Stimulated activated CD4-positive, alpha-beta T cell treated with anti-CD3 and anti-CD28 coated beads, Interleukin-12 subunit alpha, Interleukin-12 subunit beta, amount 100 ng/mL, for 4 hours (primary cell): ENCODE measurements around the gene AKIP1.
A peak's percentile ranks its signal among the peaks of the same experiment; 100 is the strongest.
"Not testable (repeated sequence)": the region's sequence is repeated elsewhere in the genome, so short reads cannot be mapped to it uniquely, and the experiment has no call there.

Source experiments
- DNase-seq: peaks from one replicate; pipeline ENCODE4 v3.0.0-alpha.2; 2020

Gene AKIP1, protein sequence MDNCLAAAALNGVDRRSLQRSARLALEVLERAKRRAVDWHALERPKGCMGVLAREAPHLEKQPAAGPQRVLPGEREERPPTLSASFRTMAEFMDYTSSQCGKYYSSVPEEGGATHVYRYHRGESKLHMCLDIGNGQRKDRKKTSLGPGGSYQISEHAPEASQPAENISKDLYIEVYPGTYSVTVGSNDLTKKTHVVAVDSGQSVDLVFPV

DNA sequence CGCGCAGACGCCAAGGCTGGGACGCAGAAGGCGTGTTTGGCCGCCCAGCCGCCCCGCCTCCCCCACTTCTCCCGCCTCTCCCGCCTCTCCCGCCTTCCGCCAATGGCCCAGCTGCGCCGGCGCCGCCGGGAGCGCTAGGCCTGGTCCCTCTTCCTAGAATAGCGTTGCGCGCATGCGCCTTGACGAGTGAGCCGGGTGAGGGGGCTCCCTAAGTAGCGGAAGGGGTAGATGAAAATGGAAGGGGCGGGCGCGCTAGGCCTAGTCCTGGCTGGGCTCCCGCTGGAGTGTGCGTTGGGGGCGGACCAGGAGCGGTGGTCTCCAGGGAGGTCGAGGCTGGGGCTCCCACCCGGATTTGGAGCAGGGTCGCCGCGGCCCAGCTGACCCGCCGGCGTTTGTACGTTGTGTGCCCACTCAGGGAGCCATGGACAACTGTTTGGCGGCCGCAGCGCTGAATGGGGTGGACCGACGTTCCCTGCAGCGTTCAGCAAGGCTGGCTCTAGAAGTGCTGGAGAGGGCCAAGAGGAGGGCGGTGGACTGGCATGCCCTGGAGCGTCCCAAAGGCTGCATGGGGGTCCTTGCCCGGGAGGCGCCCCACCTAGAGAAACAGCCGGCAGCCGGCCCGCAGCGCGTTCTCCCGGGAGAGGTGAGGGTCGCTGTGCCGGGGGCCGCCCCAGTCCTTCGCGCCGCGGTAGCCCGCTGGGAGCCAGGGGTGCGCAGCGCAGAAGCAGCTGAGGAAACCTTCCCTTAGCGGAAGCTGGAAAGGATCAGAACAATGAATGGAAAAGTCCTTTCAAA lies at the start of gene AKIP1:
AKIP1 (plus strand) TSS at position 161 of the 795 bp plus-strand sequence; CDS start at position 422, 261 bp downstream.
- DNase-seq: peak; percentile 84

DNA sequence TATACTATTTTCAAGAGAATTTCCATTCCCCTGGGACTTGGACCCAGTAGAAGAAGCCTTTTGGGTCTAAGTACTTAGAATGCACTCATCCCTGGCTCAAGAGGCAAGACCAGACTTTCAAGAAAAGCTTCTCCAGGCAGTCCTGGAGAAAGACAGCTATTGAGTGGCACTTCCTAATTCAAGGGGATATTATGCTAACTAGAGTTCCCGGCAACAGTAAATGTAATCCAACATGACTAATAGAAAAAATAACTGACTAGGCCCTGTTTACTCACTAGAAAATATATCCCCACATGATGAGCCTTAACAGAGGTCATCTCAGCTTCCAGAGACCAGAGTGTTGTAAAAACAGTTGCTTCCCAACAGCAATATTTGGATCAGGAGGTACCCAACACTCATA lies 47.2 kb upstream of the AKIP1 start:
- no peak for DNase-seq

DNA sequence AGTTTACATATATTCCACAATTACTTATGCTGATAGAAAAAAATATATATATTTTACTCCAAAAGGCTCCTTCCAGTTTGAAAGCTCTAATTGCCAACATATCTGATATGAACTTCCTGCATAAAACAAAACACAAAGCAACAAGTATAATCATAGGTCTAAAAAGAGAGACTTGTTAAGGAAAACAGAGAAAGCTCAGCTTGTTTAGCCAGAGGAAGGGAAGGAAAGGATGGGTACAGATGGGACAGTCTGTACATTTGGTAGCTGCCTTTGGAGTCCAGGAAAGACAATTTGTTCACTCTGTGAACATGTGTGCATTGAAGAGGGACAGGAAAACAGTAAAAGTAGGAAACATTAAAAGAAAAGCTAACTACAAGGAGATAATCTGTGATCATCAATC lies 45.7 kb upstream of the AKIP1 start:
- no peak for DNase-seq

DNA sequence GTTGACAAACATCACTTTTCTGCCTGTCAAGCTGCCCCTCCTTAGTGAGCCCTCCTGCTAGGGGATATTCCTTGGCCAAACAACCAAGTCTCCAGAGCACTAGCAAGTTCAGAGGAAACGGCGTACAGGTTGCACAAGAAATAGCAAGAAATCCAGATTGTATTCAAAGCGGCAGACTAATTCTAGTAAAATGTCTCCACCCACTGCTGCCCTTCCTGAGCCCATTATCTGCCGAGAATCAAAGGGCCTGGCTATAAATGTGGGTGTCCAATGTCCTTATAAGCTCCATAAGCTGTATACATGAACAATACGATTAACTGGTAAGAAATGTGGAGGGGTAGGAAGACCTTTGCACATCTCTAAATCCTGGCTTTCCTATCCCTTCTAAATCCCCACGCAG lies 44.0 kb upstream of the AKIP1 start:
- DNase-seq: no peak

DNA sequence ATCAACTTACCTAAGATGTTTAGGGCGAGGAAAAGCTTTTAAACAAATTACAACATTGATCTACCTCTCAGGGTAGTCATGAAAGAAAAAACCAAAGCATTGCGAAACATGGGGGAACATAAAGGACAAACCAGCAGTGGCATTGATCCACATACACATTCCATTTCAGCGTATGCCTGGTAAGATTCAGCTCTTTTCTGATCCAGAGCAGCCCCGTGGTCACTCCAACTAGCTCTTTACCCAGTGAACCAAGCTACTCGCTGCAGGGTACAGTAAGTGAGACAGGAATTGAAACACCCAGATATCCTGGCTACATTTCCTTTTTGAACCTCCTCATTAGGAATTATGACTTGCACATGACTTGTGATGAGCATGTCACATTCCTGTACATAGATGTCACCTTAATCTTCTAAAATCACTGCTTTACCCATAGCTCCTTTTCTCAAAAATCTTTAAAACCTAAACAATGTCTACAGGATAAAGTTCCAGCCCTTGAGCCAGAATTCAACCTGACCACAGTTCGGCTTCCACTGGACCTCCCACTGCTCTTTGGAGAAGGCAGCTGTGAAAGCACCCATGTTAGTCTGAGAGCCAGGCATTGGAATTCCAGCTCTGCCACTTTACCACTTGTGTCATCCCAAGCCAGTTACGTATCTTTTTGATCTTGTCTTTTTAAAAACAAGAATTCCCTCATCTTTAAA lies 42.9 kb upstream of the AKIP1 start:
- DNase-seq: no peak

DNA sequence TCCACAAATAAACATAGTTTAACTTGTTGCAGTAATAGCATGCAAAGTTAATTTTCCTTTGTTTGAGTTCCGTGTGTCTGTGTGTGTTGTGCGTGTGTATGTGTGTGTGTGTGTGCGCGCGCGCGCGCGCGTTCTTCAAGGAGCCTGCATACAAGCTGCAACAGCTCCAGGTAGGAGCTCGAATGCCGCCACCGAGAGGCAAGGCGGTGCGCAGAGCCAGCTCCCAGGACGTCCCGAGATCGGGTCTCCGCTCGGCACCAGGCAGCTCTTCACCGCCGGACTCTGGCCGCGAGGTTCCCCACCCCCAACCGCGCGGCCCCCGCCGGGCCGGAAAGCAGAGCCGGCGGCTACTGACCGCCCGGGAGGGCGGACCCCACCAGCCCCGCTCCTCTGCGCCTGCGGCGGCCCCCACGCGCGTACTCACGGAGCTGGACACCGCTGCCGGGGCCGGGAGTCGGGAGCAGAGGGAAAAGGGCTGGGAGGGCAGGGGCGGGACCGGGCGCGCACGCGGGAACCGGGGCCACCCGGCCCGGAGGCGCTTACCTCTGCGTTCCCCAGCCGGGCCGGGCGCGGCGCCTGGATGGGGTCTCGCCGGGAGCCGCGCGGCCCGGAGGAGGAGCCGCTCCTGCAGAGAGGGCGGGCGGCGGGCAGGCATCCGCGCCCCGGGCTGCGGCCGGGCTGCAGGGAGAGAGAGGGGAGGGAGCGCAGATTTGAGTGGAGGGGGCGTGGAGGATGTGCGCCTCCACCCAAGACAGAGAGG lies 40.4 kb upstream of the AKIP1 start:
- DNase-seq: no peak

DNA sequence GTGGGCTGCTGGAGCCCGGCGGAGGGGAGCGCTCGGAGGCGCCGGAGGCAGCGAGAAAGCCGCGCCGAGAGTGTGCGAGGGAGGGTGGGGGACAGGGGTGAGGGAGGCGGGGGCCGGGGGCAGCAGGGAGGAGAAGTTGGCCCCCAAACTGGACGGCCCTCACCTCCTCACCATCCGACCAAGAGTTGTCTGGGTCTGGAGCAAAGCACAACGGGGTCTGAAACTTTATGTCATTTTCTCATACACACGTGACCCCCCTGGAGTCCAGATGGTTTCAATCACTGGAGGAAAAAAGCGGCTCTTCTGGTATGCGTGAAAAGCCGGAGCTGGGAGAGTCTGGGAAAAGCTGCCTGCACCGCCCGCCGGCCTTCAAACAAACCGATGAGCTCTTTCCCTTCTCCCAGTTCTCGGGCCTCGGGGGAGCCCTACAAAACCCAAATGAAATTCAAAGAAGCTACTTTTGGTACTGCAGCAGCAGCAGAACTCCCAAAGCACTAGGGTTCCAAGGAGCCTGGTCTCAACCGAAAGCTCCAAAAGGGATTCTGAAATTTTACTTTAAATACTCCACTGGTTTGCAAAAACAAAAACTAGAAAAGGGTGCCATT lies 39.7 kb upstream of the AKIP1 start:
- DNase-seq: no peak

DNA sequence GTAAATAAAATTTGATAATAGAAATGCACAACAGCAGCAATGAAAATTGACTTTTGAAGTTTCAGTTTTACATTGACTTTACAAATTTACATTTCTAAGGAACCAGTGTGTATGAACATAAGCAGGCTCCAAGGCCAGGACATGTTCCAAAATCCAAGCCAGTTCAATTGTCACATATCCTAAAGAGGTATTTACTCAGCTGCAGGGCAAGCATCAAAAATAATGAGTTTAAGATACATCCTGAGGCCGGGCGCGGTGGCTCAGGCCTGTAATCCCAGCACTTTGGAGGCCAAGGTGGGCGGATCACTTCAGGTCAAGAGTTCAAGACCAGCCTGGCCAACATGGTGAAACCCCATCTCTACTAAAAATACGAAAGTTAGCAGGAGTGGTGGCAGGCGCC lies 39.0 kb upstream of the AKIP1 start:
- DNase-seq: no peak

DNA sequence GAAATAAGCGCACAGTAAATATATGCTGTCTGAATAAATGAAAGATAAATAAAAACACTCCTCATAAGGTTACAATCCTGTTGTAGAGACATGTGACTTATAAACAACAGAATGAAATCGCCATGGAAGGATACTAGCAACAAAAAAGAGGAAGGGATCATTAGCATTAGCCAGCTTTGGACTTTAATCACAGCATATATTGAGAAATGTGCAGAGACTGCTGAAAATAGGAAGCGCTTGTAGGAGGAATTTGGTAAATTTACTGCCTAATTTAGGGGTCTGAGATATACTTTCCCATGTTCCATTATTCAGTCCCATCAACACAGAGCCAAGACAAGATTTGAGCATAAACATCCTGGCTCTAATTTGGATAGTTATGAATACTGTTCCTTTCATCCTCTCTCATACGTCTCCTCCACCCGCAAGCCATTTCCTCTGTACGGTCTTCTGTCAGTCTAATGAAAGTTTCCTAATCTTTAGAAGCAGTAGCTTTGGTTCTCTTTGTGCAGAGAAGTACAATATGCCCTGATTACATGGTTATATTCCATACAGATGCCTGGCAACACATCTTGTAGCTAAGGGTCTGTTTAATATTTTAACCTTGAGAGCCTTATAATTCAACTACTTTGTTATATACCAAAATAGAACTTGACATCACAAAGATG lies 37.1 kb upstream of the AKIP1 start:
- no peak for DNase-seq

DNA sequence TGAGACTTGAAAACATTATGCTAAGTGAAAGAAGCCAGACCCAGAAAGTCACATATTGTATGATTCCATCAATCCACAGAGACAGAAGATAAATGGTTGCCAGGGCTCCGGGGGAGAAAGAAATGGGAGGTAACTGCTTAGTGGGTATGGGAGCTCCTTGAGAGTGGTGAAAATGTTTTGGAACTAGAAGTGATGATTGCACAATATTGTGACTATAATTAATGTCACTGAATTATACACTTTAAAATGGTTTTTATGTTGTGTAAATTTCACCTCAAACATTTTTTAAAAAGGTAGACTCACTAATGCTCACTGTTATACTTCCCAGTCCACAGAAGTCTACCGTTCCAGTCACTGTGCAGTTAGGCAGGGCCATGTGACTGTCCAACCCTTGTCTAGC lies 32.2 kb upstream of the AKIP1 start:
- DNase-seq: no peak

DNA sequence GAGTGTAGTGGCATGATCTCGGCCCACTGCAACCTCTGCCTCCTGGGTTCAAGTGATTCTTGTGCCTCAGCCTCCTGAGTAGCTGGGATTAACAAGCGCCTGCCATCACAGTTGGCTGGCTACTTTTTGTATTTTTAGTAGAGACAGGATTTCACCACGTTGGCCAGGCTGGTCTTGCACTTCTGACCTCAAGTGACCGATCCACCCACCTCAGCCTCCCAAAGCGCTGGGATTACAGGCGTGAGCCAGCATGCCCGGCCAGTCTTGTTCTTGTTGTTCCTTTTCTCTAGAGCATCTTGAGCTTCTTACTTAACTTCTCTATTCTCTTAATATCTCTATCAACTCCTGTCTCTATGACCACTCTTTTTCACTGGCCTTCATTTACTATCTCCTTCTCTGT lies 29.4 kb upstream of the AKIP1 start:
- not testable (repeated sequence) for DNase-seq

DNA sequence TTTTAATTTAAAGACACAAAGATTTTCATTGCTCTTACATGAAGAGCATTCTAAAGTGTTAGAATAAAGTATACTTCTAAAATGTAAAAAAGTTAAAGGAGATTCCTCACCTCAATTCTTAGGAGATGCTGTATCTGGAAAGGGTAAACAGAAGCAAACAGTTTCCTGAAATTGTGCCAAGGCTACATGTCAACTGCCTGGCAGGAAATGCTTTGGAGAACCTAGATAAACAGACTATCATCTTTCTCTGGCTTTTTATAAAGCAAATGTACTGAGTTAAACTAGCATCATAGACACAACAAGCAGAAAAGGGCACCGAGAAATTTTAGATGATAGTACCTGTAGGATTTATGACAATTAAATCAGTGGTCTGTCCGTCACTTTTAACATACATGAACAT lies 24.7 kb upstream of the AKIP1 start:
- no peak for DNase-seq

DNA sequence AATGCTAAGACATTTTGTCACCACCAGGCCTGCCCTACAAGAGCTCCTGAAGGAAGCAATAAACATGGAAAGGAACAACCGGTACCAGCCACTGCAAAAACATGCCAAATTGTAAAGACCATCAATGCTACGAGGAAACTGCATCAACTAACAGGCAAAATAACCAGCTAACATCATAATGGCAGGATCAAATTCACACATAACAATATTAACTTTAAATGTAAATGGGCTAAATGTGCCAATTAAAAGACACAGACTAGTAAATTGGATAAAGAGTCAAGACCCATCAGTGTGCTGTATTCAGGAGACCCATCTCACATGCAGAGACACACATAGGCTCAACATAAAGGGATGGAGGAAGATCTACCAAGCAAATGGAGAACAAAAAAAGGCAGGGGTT lies 19.8 kb upstream of the AKIP1 start:
- not testable (repeated sequence) for DNase-seq

DNA sequence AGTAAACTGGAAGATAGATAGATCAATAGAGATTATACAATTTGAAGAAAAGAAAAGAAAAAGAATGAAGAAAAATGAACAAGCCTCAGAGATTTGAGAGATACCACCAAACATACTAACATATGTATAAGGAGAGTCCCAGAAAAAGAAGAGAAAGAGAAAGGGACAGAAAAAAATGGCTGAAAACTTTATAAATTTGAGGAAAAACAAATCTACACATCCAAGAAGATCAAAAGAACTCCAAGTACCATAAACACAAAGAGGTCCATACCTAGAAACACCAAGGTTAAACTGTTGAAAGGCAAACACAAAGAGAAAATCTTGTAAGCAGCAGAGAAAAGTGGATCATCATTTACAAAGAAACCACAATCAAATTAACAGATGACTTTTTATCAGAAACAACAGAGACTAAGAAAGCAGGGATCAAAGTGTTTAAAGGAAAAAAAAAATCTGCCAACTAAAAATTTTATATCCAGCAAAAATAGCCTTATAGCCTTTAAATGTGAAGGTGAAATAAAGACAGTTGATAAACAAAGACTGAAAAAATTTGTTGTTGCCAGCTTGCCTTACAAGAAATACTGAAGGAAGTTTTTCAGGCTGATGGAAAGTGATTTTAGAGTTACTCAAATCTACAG lies 11.8 kb upstream of the AKIP1 start:
- no peak for DNase-seq

DNA sequence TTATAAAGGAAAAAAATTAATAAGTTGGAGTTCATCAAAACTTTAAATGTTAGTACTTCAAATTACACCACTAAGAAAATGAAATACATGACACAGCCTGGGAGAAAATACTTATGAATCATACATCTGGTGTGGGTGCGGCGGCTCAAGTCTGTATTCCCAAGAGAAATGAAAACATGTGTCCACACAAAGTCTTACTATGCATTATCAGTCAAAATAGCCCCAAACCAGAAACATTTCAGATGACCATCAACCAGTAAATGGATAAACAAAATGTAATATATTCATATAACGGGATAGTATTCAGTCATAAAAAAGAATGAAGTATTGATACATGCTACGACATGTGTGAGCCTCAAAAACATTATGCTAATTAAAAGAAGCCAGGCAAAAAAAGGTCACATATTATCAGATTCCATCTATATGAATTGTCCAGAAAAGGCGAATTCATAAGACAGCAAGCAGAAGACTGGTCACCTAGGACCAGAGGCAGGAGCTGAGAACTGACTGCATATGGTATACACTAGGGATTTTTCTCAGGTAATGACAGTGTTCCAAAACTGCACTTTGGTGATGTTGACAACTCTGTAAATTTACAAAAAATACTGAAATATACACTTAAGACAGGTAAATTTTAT lies 5.3 kb upstream of the AKIP1 start:
- no peak for DNase-seq

DNA sequence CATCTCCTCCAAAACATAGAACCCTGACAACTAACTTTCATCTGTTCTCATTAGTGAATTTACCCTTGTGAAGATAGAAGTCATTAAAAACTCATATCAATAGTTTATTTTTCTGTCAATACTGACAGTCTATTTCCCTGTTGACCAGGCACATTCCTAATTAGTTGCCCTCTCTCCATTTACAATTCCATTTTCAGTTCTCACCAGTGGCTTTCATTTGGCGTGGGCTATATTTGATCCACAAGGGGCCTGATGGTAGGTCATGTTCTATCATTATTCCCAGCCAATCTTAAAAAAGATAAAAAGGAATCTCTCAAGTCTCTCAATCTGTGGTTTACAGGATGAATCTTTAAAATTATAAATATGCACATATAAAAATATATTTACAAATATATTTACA lies 3.9 kb upstream of the AKIP1 start:
- DNase-seq: no peak

DNA sequence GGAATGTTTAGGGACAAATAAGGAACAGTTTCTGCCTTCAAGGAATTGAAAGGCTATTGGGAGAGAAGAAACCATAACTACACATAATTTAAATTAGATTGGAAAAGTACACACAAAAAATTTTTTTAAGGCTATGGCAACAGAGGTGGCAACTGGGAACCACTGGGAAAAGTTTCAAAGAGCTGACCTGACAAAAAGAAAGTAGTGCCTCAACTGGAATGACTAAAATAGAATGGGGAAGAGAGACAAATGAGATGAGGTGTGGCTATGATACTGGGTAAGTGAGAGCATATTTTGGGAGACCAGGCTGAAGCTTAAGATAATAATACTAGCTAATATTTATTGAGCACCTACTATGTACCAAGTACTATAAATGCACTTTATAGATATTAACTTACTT lies 2.9 kb upstream of the AKIP1 start:
- DNase-seq: no peak

DNA sequence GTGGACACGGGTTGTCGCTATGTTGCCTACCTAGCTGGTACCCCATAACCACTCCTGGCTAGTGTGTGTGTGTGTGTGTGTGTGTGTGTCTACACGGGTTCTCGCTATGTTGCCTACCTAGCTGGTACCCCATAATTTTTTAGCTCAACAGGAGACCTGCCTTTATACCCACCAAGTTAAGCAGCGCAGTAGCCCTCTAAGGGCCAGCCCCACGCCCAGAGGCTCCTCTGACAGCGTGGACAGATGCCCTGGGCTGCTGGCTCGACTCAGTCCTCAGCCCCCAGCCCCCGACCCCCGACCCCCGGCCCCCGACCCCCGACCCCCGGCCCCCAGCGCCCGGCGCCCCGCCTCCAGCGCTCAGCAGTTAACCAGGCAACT lies 351 bp upstream of the AKIP1 start:
- no peak for DNase-seq

DNA sequence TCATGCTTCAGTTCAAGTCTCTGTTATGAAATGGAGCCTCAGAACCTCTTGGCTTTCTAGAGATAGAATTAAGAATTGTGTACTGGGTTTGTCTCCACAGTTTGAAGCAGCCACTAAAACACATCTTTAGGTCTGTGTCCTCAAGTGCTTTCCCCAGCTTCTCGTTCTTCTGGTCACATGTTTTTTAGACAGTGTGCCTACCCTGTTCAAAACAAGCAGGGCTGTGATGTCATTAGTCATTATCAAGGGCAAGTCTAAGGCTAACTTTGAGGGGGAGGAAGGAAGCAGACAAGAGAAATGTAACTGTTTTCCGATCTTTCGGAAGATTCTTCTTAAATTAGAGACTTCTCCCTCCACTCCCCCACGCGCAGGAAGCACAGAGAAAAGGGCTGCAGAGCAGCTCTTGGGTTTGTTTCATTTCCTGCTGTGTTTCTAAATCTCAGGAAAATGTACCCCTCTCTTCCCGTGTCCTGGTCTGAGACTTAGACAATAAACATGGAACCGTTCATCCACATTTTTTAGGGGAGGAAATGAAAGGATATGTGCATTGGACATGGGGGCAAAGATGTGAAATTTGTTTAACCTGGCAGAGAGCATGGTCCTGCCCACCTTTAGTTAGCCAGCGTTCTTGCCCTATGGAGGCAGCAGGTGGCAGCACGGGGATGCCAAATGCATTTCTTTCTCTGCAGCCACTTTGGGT lies 3.1 kb downstream of the AKIP1 start:
- peak; percentile 38 for DNase-seq

DNA sequence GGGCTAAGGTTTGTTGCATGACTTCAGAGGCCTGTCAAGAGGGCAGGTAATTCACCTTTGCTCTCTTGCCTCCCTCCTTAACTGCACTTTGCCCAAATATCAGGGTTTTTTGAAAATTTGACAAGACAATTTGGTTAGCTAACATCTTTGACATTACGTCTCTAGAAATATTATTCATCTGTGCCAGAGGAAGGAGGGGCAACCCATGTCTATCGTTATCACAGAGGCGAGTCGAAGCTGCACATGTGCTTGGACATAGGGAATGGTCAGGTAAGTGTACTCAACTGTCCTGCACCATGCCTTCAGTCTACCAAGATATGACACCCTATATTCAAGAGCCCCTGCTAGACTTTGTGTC lies 3.7 kb downstream of the AKIP1 start:
- no peak for DNase-seq
